Hepatocyte (in vitro differentiated cells): Measurements from ENCODE around the gene HSD17B3.

Experiments
- EZH2 ChIP-seq: fragments of 200-600 bp; sonication (generic); IDR thresholded peaks from 2 replicates; pipeline ENCODE4 v1.6.1; 2016; ENCODE audit warnings: antibody characterized with exemption, mild to moderate bottlenecking, borderline replicate concordance
- EZH2phosphoT487 ChIP-seq: fragments of 200-600 bp; sonication (generic); IDR thresholded peaks from one replicate; pipeline ENCODE4 v1.6.1; 2018; ENCODE audit warnings: antibody characterized with exemption, mild to moderate bottlenecking, low read depth, moderate library complexity; ENCODE audit not compliant: unreplicated experiment, severe bottlenecking
- TF ChIP-seq, protein P1 (sequence below): fragments of 200-600 bp; sonication (generic); IDR thresholded peaks from 2 replicates; pipeline ENCODE4 v1.5.1; 2016; ENCODE audit warnings: antibody characterized with exemption, mild to moderate bottlenecking; ENCODE audit not compliant: poor library complexity

DNA sequence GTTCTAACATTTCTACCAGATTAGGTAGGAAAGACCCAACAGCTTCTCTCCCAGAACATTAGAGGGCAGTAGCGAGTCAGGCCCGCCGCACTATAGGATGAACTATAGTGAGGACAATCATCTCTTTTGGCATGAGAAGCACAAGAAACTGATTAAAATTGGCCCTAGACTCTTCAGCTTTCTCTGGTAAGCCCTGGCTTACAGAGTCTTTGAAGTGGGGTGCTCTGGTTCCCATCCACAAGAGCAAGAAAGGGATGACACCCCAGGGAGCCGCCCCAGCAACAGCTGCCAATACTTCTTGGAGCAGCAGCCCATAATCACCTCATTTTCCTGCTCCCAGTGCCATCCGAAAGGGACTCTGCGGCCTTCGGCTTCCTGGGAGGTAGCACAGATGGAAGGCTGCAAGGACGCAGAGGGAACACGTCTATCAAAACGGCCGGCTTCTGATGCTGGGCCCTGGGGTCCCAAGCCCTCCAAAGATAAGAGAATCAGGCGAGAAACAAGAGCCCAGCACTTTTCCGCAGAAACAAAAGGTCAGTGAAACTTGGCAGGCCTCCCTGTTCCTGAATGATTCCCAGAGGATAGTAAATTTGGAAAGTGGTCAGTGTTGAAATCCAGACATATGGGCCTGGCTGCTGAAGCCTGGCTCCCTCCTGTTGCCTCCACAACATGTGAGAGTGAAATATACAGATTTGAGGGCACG lies 69.3 kb downstream of the HSD17B3 start:
- TF ChIP-seq, protein P1, sequence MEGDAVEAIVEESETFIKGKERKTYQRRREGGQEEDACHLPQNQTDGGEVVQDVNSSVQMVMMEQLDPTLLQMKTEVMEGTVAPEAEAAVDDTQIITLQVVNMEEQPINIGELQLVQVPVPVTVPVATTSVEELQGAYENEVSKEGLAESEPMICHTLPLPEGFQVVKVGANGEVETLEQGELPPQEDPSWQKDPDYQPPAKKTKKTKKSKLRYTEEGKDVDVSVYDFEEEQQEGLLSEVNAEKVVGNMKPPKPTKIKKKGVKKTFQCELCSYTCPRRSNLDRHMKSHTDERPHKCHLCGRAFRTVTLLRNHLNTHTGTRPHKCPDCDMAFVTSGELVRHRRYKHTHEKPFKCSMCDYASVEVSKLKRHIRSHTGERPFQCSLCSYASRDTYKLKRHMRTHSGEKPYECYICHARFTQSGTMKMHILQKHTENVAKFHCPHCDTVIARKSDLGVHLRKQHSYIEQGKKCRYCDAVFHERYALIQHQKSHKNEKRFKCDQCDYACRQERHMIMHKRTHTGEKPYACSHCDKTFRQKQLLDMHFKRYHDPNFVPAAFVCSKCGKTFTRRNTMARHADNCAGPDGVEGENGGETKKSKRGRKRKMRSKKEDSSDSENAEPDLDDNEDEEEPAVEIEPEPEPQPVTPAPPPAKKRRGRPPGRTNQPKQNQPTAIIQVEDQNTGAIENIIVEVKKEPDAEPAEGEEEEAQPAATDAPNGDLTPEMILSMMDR = peak; percentile 80
- TF ChIP-seq EZH2 (no peak), EZH2phosphoT487 (no peak)
